AG04450 (cell line): ENCODE measurements around the gene TPM1. TPM values are rescaled to one million over a fixed set of nuclear protein-coding genes. Genes with fewer than 3 reads are reported as not detected.

Experiments
- CTCF ChIA-PET: fragments of 300-600, 350-600 bp; formaldehyde crosslinking; extraction: SDS; loops from one replicate; lab custom pipeline; 2022; ENCODE audit warnings: antibody characterized with exemption, inconsistent platforms; lab: Charles Lee
- POLR2A ChIA-PET: fragments of 350-600 bp; formaldehyde crosslinking; extraction: SDS; loops from one replicate; lab custom pipeline; 2021; ENCODE audit warnings: antibody characterized with exemption, inconsistent platforms; lab: Yijun Ruan, JAX
- DNase-seq: peaks from one replicate; pipeline ENCODE4 v3.0.0-alpha.2; 2011; ENCODE audit warnings: low read depth, low spot score
- H3K27ac ChIP-seq: one replicate; pipeline ENCODE4 v1.5.1; 2012; ENCODE audit warnings: low read depth, low read length, control low read depth
- H3K27me3 ChIP-seq: one replicate; pipeline ENCODE4 v1.6.0; 2012; ENCODE audit warnings: low read length; ENCODE audit not compliant: control insufficient read depth, insufficient read depth
- H3K4me3 ChIP-seq: 2 replicates; pipeline ENCODE4 v1.5.1; 2011; ENCODE audit warnings: mild to moderate bottlenecking, low read depth, low read length, control low read depth
- H3K9me3 ChIP-seq: 2 replicates; pipeline ENCODE4 v1.5.1; 2012; ENCODE audit warnings: low read length; ENCODE audit not compliant: control insufficient read depth, insufficient read depth
- CTCF ChIP-seq: IDR thresholded peaks from 2 replicates; pipeline ENCODE4 v1.5.1; 2011; ENCODE audit warnings: low read depth, low read length, control low read depth, inconsistent platforms
- polyA plus RNA-seq: library from polyadenylated mRNA; depleted of rRNA; stranded (reverse); fragments of >200 nt; gene quantifications from 2 replicates; pipeline ENCODE4 v1.2.3, GENCODE V29; 2011

TPM1 gene
- polyA plus RNA-seq, 1 experiment, result 1,348 TPM

- POLR2A ChIA-PET, result no interaction called here
- Histone ChIP-seq H3K27ac (no peak overlapping the region), H3K27me3 (no peaks in the 10 kb centered on the region), H3K9me3 (no peaks in the 10 kb centered on the region), H3K4me3 (no peak overlapping the region)
- no peak for DNase-seq
- no peak for TF ChIP-seq CTCF
- CTCF ChIA-PET, result no interaction called here
Measured at GRCh38 chr15:63010920-63011693, 31.4 kb upstream of the TPM1 start.

GRCh38 chr15:63012444-63012843 is 30.1 kb upstream of the TPM1 start:
- POLR2A ChIA-PET, result no interaction called here
- H3K4me3 ChIP-seq, result no peak overlapping the region

GRCh38 chr15:63013052-63013808 is 29.3 kb upstream of the TPM1 start:
- peak; percentile 32 for DNase-seq
- ChIA-PET CTCF (no interaction called here), POLR2A (no interaction called here)
- TF ChIP-seq CTCF, result no peak
- no peaks in the 10 kb centered on the region for H3K27me3 ChIP-seq
- no peak overlapping the region for H3K27ac ChIP-seq
- H3K9me3 ChIP-seq, result no peaks in the 10 kb centered on the region; the same call in 1 of the 2 replicates
- no peak overlapping the region for H3K4me3 ChIP-seq

More at GRCh38 chr15:63012444-63012843, 30.1 kb upstream of the TPM1 start:
- no peak for TF ChIP-seq CTCF
- CTCF ChIA-PET, result no interaction called here
- H3K9me3 ChIP-seq, result no peaks in the 10 kb centered on the region
- H3K27ac ChIP-seq, result no peak overlapping the region
- no peaks in the 10 kb centered on the region for H3K27me3 ChIP-seq
- no peak for DNase-seq

- ChIA-PET POLR2A (no interaction called here), CTCF (interaction anchor here (1.5 kb wide), 1 partner anchor 14 kb away, joined by 3 read pairs; no protein-coding TSS in a partner anchor)
- Histone ChIP-seq H3K27me3 (no peaks in the 10 kb centered on the region), H3K4me3 (no peak overlapping the region), H3K9me3 (no peaks in the 10 kb centered on the region; the same call in 1 of the 2 replicates), H3K27ac (no peak overlapping the region)
- no peak for TF ChIP-seq CTCF
- DNase-seq, result no peak
Measured at GRCh38 chr15:63014578-63014977, 28.0 kb upstream of the TPM1 start.
